HEK293 (cell line): ENCODE measurements around the gene TCF12.

ENCODE experiments used
- CTCF ChIP-seq: fragments of 450-650 bp; formaldehyde crosslinking; IDR thresholded peaks from 2 replicates; pipeline ENCODE4 v1.5.1; 2016; ENCODE audit warnings: missing biosample characterization, missing genetic modification characterization
- ZNF391 ChIP-seq: fragments of 450-650 bp; formaldehyde crosslinking; IDR thresholded peaks from 2 replicates; pipeline ENCODE4 v1.5.1; 2016; ENCODE audit warnings: low read depth, missing biosample characterization, missing genetic modification characterization, borderline replicate concordance
- ZNF529 ChIP-seq: fragments of 450-650 bp; formaldehyde crosslinking; IDR thresholded peaks from 2 replicates; pipeline ENCODE4 v1.5.1; 2017; ENCODE audit warnings: missing genetic modification characterization, missing biosample characterization; ENCODE audit not compliant: insufficient replicate concordance

GRCh38 chr15:57302640-57303257, 384.3 kb downstream of the TCF12 start:
- TF ChIP-seq CTCF, result no peak
- no peak for TF ChIP-seq ZNF529 (tag by site-specific recombination)
- no peak for TF ChIP-seq ZNF391
